Memory B cell (primary cell): ENCODE data around the gene ACTN1.
"Not testable (repeated sequence)": the region's sequence is repeated elsewhere in the genome, so short reads cannot be mapped to it uniquely, and the experiment has no call there.

ENCODE experiments used
- ATAC-seq: fragments of 150-1000 bp; cut with Tn5 transposase; 2 replicates; pipeline ENCODE4 v1.10.0; 2021; ENCODE audit warnings: low read depth, mild to moderate bottlenecking, moderate library complexity
- DNase-seq, 2 donors: peaks; one replicate each; pipeline ENCODE4 v3.0.0; 2022; ENCODE audit warnings: low spot score in 2 of 2
- H3K27ac Mint-ChIP-seq: one replicate; pipeline ENCODE4 v1.8.0; 2022; ENCODE audit warnings: mild to moderate bottlenecking, moderate library complexity, mixed read lengths
- H3K27me3 Mint-ChIP-seq: one replicate; pipeline ENCODE4 v1.8.0; 2022; ENCODE audit warnings: mixed read lengths
- H3K36me3 Mint-ChIP-seq: one replicate; pipeline ENCODE4 v1.8.0; 2022; ENCODE audit warnings: mild to moderate bottlenecking, mixed read lengths
- H3K4me1 Mint-ChIP-seq: one replicate; pipeline ENCODE4 v1.8.0; 2022; ENCODE audit warnings: mixed read lengths
- H3K4me3 Mint-ChIP-seq: one replicate; pipeline ENCODE4 v1.8.0; 2022; ENCODE audit warnings: mild to moderate bottlenecking, moderate library complexity, mixed read lengths
- H3K9me3 Mint-ChIP-seq: one replicate; pipeline ENCODE4 v1.8.0; 2022; ENCODE audit warnings: mixed read lengths

ACTN1 gene

DNA sequence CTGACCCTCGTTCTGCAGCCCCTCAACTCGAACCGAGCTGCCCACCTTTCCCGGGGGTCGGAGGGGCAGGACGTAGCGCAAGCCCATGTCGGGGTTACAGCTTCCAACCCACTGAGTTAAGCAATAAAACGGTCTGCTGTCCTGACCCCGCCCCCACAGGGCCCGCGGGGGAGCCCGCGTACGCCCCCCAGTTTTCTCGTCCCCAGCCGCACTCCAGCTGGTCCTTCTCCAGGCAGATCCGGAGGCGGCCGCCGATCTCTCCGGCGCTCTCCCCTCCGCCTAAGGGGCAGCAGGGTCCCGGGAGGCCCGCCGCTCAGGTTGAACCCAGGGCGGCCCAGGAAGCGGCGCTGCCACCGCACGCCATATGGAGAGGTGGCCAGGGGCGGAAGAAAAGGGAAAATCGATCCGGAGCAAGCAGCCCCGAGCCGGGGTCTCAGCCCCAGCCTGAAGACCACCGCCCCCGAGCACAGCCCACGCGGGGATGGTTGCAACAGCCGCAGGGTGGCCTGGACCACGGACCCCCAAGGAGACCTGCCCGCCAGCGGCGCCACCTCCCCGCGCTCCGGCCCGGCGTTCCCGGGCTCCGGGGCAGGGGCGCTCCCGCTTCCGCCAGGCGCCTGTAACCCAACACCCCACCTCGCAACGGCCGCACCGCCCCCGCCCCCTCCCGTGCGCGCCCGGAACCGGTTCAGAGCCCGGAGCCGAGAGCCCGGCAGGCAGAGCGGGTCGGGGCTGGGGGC is 760 bp downstream of the ACTN1 start:
- peaks cover 25% of the 10 kb centered on the region for H3K27me3 Mint-ChIP-seq
- H3K4me3 Mint-ChIP-seq: peak overlapping the region; percentile 58
- no peaks in the 10 kb centered on the region for H3K9me3 Mint-ChIP-seq
- DNase-seq (peak; percentile 9 to 19), ATAC-seq (peak; percentile 30)
- peaks cover 3% of the 10 kb centered on the region for H3K4me1 Mint-ChIP-seq
- no peak overlapping the region for H3K27ac Mint-ChIP-seq
- H3K36me3 Mint-ChIP-seq: no peaks in the 10 kb centered on the region

DNA sequence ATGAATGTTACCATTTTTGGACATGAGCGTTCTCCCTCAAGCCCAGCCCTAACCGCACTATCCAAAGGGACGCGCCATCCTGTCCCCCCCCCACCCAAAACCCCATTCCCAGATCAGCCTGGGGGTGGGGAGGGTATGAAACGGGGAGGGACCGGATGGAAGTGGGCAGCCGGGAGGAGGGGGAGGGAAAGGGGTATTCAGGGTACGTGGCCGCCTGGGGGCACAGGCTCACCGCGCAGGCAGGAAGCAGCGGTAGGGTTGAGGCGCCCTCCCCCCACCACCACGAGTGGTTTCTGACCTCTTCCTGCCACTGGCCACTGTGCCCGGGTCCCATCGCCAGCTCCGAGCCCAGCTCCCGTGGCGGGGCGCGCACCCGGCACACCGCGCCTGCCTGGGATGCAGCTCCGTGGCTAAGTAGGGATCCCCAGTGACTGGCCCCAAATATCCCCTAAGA is 1.4 kb downstream of the ACTN1 start:
- peak overlapping the region; percentile 58 for H3K4me3 Mint-ChIP-seq
- ATAC-seq (no peak), DNase-seq (peak in 1 of 2 donors; percentile 15)
- H3K36me3 Mint-ChIP-seq: no peaks in the 10 kb centered on the region
- H3K27me3 Mint-ChIP-seq: peaks cover 23% of the 10 kb centered on the region
- H3K27ac Mint-ChIP-seq: no peak overlapping the region
- H3K9me3 Mint-ChIP-seq: no peaks in the 10 kb centered on the region
- peaks cover 3% of the 10 kb centered on the region for H3K4me1 Mint-ChIP-seq

DNA sequence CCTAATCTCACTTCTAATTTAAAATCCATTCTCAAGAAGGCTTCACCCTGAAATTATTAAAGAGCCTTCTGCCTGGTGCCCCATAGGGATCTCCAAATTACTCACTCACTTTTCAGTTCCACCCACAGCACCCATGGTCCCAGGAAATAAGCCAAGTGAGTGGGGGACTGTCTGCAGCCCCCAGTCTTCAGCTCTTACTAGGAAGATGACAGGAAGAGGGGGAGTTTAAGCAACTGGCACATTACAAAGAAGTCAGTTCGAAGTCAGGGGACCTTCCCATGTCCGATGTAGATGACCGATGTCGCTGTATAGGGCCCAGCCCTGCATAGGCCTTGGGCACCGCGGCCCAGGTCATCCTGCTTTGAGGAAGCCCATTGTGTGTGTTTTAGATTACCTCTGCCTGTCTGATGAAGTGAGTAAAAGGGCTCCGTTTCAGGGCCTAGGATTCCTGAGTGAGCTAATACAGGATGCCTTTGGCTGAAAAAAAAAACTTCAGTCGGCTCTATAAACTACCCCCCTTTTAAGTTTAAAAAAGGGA is 1.9 kb downstream of the ACTN1 start:
- Mint-ChIP-seq H3K36me3 (no peaks in the 10 kb centered on the region), H3K4me3 (peak overlapping the region; percentile 39), H3K9me3 (no peaks in the 10 kb centered on the region), H3K27ac (no peak overlapping the region), H3K27me3 (peaks cover 22% of the 10 kb centered on the region), H3K4me1 (peaks cover 3% of the 10 kb centered on the region)
- ATAC-seq: no peak
- DNase-seq: no peak

DNA sequence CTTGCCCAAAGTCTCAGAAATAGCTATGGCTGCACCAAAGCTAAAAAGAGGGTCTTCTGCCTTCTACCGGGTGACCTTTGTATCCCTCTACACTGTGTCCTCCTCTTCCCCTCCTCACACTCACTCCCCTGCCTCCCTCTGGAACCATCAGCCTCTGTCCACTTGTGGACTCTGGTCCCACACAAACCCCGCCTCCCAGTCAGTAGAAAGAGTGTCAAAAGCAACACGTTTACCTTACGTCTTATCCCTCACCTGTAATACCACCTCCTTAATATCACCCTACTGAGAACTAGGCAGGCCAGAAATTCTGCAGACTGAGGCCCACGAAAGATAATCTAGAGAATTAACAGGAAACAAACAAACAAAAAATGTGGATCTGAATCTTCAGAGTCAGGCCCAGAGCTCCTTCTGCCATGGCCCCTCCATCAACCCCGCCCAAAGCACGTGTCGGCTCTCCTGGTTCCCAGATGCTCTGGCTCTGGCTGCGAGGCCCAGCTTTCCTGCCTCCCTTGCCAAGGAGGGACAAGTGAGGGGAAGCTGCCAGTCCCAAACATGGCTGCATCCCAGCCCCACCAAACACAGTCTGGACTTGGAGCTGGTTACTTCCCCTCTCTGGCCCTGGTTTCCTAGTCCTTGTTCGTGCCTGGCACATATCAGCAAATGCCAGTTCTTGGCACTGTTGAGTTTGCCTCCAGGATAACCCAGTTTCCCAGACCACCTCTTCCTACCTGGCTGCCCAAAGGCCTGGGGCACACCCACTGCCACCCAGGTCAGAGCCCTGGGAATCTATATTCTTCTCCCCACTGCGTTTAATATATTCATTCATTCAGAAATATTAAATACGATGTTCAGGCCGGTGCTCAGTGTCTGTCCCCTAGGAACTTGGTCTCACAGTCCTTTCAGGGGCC is 2.7 kb downstream of the ACTN1 start:
- Mint-ChIP-seq H3K9me3 (no peaks in the 10 kb centered on the region), H3K4me3 (no peak overlapping the region), H3K27me3 (peaks cover 21% of the 10 kb centered on the region), H3K4me1 (peaks cover 3% of the 10 kb centered on the region), H3K27ac (no peak overlapping the region), H3K36me3 (no peaks in the 10 kb centered on the region)
- DNase-seq (no peak), ATAC-seq (no peak)

DNA sequence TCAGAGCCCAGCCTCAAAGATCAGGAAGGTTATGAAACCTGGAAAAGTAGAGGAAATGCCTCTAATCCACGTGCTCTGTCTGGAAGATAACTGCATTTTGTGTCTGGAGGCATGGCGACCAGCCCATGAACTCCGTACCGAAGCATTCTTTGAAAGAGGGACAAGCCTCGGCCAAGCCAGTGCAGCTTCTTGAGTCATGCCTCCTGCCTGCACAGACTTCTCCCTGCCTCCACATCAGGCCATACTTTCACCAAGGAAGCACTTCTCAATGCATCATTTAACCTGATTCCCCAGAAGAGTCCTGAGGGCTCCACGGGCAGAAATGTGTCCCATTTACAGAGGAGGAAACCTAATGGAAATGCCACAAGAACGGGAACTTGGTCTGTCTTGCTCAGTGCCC is 3.4 kb downstream of the ACTN1 start:
- no peak overlapping the region for H3K4me3 Mint-ChIP-seq

DNA sequence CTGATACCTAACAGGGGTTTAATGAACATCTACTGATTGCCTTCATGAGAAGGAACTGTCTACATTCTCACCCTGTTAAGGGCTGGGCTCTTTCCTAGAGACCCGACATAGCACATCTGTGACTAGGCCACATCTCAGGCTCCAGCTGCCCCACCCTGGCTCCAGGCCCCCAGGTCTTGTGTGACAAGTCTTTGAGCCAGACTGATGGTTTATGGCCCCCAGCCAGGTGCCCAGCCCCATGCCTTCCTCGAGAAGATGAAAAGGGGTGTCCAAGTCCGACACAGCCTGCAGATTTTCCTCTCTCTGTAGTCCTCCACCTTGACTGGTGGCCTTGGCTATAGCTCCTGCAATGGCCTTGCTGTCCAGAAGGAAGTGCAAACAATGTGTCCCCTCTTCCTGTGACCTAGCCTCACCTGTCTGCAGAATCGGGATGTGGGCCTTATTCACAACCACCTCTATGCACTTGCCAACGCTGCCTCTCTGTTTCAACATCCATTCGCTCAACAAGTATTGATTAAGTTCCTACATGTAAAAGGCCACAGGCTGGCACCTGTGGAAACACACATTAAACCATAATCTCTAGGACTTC is 4.2 kb downstream of the ACTN1 start:
- ATAC-seq (no peak), DNase-seq (no peak)
- Mint-ChIP-seq H3K36me3 (no peaks in the 10 kb centered on the region), H3K27me3 (peaks cover 16% of the 10 kb centered on the region), H3K27ac (no peak overlapping the region), H3K4me1 (no peaks in the 10 kb centered on the region), H3K9me3 (no peaks in the 10 kb centered on the region), H3K4me3 (no peak overlapping the region)

More for the DNA sequence above, 3.4 kb downstream of the ACTN1 start:
- Mint-ChIP-seq H3K36me3 (no peaks in the 10 kb centered on the region), H3K27me3 (peaks cover 19% of the 10 kb centered on the region), H3K27ac (no peak overlapping the region), H3K9me3 (no peaks in the 10 kb centered on the region), H3K4me1 (peaks cover 3% of the 10 kb centered on the region)
- no peak for ATAC-seq
- DNase-seq: no peak

DNA sequence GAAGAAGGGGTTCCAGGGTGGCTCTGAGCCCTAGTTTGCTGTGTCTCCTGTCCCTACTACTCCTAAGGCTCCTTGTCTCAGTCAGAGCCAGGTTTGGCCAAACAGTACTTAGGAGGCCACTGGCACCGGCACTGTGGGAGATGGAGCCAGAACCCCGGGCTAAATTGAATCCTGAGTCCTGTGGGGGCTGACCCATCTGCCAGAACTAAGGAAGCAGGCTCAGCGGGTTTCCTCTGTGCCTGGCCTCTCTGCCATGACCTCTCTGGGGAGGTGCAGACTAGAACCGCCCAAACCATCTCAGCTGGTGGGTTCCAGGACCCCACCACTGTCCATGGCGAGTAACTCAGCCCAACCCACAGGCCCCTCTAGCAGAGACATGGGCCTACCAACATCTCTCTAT is 5.5 kb downstream of the ACTN1 start:
- Mint-ChIP-seq H3K4me3 (no peak overlapping the region), H3K36me3 (no peaks in the 10 kb centered on the region), H3K4me1 (no peaks in the 10 kb centered on the region), H3K27ac (no peak overlapping the region), H3K27me3 (peaks cover 16% of the 10 kb centered on the region), H3K9me3 (no peaks in the 10 kb centered on the region)
- DNase-seq (no peak), ATAC-seq (no peak)

DNA sequence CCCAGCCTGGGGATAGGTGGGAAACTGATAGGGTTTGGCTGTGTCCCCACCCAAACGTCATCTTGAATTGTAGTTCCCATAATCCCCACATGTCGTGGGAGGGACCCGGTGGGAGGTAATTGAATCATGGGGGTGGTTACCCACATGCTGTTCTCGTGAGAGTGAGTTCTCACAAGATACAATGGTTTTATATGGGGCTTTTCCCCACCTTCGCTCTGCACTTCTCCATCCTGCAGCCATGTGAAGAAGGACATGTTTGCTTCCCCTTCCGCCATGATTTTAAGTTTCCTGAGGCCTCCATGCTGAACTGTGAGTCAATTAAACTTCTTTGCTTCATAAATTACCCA is 5.9 kb downstream of the ACTN1 start:
- H3K27me3 Mint-ChIP-seq: peaks cover 16% of the 10 kb centered on the region
- H3K36me3 Mint-ChIP-seq, H3K4me1 Mint-ChIP-seq, DNase-seq, H3K9me3 Mint-ChIP-seq, H3K4me3 Mint-ChIP-seq, ATAC-seq, H3K27ac Mint-ChIP-seq: not testable (repeated sequence)

DNA sequence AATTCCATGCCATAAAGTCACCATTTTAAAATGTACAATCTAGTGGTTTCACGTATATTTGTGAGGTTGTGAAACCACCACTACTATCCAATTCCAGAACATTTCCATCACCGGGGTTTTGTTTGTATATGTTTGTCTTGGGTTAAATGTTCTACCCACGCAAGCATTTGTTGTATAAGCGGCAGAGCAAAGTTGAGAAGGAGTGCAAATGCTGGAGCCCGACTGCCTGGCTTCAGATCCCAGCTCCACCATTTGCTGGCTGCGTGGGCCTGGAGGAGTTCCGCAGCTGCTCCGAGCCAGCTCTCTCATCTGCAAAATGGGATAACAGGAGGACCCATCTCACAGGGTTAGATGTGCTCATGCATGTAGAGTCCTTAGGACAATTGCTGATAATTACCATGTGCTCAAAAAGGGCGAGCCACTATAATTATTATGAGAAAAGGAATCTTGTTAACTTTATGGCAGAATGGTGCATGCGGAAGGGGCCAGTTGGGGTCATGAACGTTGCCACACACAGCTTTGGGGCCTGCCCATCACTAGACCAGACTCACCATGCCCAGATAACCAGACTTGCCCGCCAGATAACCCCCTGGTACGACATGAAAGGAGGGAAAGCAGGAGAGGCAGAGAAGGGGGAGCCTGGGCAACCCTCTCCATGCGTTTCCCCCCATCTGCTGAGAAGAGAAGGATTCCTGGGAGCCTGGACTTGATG is 6.4 kb downstream of the ACTN1 start:
- Mint-ChIP-seq H3K4me1 (no peaks in the 10 kb centered on the region), H3K4me3 (no peak overlapping the region)

DNA sequence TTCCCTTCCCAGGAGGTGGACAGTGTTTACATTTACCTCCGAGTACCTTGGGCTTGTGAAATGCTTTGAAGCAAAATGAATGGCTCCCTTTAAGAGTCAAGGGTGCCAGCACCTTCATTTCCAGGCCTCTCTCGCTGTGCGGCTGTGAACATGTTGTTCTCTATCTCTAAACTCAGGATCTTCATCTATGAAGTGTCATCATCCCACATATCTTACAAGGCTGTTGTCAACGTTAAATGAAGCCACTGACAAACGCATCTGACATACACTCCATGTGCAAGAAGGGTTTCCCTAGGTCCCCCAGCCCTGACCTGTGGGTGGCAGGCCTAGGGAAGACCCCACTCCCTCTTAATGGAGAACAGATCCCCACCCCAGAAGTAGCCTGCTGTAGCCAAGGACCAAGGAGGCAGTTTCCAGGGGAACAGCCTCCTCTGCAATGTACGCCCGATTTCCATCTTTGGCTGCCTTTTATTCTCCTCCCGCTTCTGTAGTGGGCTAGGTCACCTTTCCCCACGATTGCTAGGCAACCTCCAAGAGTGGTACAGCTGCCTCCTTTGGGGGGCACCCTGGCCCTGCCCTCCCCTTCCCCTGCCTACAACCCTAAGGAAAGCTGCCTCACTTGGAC is 7.6 kb downstream of the ACTN1 start:
- no peak overlapping the region for H3K4me3 Mint-ChIP-seq
- H3K27ac Mint-ChIP-seq: no peak overlapping the region
- H3K36me3 Mint-ChIP-seq: no peaks in the 10 kb centered on the region
- H3K4me1 Mint-ChIP-seq: no peaks in the 10 kb centered on the region
- H3K9me3 Mint-ChIP-seq: no peaks in the 10 kb centered on the region
- H3K27me3 Mint-ChIP-seq: peaks cover 11% of the 10 kb centered on the region
- DNase-seq (no peak), ATAC-seq (no peak)

More for the DNA sequence above, 6.4 kb downstream of the ACTN1 start:
- Mint-ChIP-seq H3K27me3 (peaks cover 16% of the 10 kb centered on the region), H3K9me3 (no peaks in the 10 kb centered on the region), H3K27ac (no peak overlapping the region), H3K36me3 (no peaks in the 10 kb centered on the region)
- no peak for ATAC-seq
- DNase-seq: no peak

DNA sequence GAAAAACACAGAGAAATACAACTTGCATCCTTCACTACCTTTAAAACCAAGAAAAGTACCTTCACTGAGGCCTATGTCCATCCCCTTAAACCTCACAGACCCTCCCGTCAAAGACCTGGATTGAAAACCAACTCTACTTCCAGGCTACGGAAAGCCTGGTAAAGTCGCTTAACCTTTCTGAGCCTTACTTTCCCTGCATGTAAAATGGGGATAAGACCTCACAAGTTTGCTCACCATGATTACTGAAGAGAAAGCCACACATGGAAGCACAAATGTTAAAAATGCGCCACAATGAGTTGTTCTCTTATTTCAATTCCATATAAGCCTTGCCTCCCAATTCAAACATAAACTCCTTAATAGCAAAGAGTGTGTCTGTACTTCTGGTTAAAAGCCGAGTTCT is 8.4 kb downstream of the ACTN1 start:
- DNase-seq (no peak), ATAC-seq (no peak)
- Mint-ChIP-seq H3K27me3 (peaks cover 7% of the 10 kb centered on the region), H3K4me1 (no peaks in the 10 kb centered on the region), H3K27ac (no peak overlapping the region), H3K36me3 (no peaks in the 10 kb centered on the region), H3K9me3 (no peaks in the 10 kb centered on the region), H3K4me3 (no peak overlapping the region)

DNA sequence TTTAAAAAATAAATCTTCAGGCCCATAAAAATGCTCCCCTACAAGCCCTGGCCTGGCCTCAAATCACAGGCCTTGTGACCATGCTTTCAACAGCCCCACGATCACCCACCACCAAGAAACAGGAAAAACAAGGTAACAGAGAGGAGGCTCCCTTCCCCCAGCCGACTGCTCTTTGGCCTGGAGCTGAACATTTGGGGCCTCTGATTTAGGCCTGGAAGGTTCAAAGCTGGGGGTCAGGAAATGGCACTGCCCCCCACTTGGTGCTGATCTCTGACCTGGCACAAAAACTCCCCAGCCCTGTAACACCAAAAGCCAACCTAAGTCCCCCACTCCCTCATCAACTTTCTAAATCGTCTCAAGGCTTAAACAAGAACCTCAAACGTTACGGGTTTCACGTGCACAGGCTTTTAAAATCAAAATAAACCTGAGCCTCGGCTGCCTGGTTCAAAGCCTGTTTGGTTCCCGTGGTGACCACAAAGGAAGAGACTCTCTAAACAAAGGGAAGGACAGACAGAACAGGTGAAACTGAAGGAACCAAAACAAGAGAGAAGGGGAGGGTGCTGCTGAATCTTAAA is 9.0 kb downstream of the ACTN1 start:
- Mint-ChIP-seq H3K27me3 (peaks cover 5% of the 10 kb centered on the region), H3K36me3 (no peaks in the 10 kb centered on the region), H3K4me3 (no peak overlapping the region), H3K9me3 (no peaks in the 10 kb centered on the region), H3K4me1 (no peaks in the 10 kb centered on the region), H3K27ac (no peak overlapping the region)
- no peak for DNase-seq
- no peak for ATAC-seq
